AG09319 (cell line): Measurements from ENCODE around the gene TTC7B.
"Not testable (repeated sequence)": the region's sequence is repeated elsewhere in the genome, so short reads cannot be mapped to it uniquely, and the experiment has no call there.

ENCODE experiments used
- DNase-seq: peaks from one replicate; pipeline ENCODE4 v3.0.0-alpha.2; 2010; ENCODE audit warnings: low read depth; ENCODE audit errors: extremely low read depth
- TF ChIP-seq, protein P1 (sequence below): IDR thresholded peaks from 2 replicates; pipeline ENCODE4 v1.5.1; 2011; ENCODE audit warnings: low read depth, mild to moderate bottlenecking, inconsistent platforms, low read length, moderate library complexity

Gene TTC7B, protein sequence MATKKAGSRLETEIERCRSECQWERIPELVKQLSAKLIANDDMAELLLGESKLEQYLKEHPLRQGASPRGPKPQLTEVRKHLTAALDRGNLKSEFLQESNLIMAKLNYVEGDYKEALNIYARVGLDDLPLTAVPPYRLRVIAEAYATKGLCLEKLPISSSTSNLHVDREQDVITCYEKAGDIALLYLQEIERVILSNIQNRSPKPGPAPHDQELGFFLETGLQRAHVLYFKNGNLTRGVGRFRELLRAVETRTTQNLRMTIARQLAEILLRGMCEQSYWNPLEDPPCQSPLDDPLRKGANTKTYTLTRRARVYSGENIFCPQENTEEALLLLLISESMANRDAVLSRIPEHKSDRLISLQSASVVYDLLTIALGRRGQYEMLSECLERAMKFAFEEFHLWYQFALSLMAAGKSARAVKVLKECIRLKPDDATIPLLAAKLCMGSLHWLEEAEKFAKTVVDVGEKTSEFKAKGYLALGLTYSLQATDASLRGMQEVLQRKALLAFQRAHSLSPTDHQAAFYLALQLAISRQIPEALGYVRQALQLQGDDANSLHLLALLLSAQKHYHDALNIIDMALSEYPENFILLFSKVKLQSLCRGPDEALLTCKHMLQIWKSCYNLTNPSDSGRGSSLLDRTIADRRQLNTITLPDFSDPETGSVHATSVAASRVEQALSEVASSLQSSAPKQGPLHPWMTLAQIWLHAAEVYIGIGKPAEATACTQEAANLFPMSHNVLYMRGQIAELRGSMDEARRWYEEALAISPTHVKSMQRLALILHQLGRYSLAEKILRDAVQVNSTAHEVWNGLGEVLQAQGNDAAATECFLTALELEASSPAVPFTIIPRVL

DNA sequence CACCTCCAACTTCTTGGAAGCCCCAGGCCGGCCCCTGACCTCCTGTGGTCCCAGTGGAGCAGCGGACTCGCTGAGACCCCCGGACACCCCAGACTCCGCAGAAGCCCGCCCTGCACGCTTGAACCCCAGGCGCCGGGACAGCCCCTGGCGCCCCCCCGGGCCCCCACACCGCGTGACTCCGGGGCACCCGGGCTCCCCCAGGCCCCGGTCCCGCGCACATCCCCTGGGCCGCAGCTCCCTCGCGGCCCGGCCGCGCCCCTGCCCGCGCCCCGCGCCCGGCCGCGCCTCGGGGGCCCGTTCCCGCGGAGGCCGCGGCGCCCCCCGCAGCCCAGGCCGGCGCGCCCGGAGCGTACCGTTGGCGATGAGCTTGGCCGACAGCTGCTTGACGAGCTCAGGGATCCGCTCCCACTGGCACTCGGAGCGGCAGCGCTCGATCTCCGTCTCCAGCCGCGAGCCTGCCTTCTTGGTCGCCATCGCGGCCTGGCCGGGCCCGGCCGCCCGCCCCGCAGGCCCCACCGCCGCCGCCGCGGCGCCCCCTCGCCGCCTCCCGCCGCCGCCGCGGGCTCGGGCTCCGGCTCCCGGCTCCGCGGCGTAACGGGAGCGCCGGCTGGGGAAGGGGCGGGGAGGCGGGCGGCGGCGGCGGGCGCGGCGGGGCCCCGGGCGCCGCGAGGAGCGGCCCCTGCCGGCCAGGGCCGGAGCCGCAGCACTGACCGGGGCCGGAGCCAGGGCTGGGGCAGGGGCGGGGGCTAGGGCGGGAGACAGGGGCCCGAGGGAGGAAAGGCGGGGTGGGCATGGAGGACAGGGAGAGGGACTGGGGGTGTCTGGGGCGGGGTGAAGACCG is at the start of gene TTC7B:
TSS of gene TTC7B (minus strand) at position 609 of the 841 bp plus-strand sequence. CDS start at position 474, 135 bp downstream.
- no peak for DNase-seq
- TF ChIP-seq, protein P1, sequence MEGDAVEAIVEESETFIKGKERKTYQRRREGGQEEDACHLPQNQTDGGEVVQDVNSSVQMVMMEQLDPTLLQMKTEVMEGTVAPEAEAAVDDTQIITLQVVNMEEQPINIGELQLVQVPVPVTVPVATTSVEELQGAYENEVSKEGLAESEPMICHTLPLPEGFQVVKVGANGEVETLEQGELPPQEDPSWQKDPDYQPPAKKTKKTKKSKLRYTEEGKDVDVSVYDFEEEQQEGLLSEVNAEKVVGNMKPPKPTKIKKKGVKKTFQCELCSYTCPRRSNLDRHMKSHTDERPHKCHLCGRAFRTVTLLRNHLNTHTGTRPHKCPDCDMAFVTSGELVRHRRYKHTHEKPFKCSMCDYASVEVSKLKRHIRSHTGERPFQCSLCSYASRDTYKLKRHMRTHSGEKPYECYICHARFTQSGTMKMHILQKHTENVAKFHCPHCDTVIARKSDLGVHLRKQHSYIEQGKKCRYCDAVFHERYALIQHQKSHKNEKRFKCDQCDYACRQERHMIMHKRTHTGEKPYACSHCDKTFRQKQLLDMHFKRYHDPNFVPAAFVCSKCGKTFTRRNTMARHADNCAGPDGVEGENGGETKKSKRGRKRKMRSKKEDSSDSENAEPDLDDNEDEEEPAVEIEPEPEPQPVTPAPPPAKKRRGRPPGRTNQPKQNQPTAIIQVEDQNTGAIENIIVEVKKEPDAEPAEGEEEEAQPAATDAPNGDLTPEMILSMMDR = peak; percentile 14

DNA sequence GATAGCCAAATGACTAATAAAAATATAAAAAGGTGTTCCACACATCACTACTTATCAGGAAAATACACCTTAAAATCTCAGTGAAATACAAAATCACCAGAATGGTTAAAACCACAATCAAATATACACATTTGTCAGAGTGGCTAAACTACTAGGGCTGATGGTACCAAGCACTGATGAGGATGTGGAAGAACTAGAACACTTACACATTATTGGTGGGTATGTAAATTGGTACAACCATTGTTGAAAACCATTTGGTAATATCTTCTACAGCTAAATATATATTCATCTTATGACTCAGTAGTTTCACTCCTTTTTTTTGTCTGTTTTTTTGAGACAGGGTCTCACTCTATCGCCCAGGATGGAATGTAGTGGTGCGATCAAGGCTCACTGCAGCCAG is 48.5 kb upstream of the TTC7B start:
- TF ChIP-seq, protein P1 = no peak

DNA sequence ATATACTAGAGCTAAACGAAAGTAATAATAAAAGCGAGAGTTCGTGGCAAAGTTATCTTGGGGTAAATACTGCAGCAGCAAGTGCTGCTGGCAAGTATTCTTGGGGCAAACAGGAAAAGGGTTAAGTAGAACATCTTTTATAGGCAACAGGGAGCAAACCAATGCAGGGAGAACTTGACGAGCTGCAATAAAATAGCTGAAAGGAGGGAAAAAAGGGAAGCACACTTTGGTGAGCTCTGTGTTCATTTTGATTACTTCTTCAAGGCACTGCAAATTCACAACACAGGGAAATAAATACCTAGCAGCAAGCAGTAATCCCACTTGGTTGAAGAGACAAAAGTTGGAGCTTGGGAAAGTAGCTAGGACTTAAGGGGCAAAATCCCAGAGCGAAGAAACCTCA is 42.3 kb upstream of the TTC7B start:
- TF ChIP-seq, protein P1 = no peak
- no peak for DNase-seq

More for the DNA sequence above, 48.5 kb upstream of the TTC7B start:
- DNase-seq = no peak

DNA sequence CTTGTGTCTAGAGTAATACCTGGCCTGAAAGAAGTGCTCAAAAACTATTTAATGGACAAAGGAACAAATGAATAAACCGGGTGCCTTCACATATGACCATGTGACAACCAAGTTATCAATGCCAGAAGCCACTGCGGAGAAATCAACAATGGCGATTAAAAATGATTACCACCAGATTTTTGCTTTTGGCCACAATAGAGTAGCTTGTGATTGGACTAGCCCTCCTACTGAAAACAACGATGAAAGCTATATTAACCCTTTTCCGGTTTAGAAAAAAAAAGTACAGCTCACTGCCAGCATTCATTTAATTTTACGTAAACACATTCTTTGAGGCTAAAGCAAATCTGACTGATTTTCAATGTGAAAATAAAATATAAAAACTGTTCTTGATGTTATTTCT is 41.6 kb upstream of the TTC7B start:
- TF ChIP-seq, protein P1 = no peak
- DNase-seq = no peak

DNA sequence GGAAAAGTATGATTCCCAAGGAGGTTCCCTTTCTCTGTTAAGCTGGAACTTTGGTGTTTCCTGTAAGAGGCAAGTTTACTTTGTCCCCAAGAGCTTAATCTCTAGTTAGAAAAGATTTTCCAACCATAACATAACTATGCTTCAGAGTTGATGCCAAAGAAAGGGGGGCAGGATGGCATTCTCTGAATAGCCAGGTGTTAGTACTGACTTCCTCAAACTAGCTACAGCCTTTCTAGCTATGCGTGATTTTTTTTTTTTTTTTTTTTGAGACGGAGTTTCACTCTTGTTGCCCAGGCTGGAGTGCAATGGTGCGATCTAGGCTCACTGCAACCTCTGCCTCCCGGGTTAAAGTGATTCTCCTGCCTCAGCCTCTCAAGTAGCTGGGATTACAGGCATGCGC is 39.9 kb upstream of the TTC7B start:
- DNase-seq = not testable (repeated sequence)

DNA sequence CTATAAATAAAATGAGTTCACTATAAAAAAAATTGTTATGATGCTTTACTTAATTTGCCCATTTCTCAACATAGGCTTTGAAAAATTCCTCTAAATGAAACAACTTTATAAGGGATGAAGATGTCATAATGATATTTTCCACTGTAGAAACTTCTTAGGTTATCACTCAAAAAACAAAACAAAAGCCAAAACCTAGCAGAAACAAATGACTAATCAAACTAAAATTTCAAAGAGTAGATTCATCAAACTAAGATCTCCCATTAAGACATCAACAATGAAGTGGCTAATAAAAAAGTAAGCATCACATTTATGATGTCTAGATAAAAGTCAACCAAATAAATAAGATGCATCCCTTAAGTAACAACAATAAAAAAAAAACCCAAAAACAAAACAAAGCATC is 36.9 kb upstream of the TTC7B start:
- DNase-seq = no peak
- TF ChIP-seq, protein P1 = no peak

DNA sequence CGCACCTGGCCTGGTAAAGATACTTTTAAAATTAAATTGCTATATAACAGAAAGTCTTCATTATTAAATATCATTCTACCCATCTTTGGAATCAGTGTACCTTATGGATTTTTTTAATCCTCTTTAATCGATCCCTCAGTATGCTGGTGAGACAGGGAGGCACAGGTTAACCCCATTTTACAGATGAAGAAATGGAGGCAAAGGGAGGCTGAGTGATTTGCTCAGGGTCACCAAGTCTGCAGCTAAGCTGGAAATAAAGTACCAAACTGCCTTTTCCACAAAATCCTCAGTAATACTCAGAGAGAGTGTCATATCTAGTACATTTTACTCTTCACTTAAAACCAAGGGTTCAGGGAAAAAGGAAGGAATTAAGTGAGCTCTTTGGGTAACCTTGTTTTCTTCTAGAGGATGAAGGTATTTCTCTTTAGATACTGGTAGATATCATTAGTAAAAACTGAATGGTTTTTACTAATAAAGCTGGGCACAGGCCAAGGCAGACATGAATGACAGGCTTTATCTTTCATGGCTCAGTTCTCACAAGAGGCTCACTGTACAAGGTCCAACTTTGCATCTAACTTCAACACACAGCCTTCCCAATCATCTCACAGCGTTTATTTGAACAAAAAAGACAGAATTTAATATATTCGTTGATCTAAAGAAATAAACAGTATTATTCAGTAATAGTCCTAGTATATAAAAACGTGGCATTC is 35.3 kb upstream of the TTC7B start:
- DNase-seq = no peak
- TF ChIP-seq, protein P1 = no peak
